ENCODE data around the gene LPIN1.

- no peak for TF ChIP-seq CTCF (IDR thresholded peaks at IDR 0.05 in 8 of 11, conservative IDR thresholded peaks at IDR 0.05 in 3 of 11)
- no peak for TF ChIP-seq POLR2A (IDR thresholded peaks at IDR 0.05)
- TF ChIP-seq POLR2AphosphoS5 (IDR thresholded peaks at IDR 0.05), result no peak
These were observed 106.2 kb downstream of the LPIN1 start for GRCh38 chr2:11852526-11853196.
